A673 (cell line): ENCODE measurements around the gene ST8SIA5.

Source experiments
- EZH2 ChIP-seq: fragments of 200-600 bp; sonication (generic); IDR thresholded peaks from 2 replicates; pipeline ENCODE4 v1.6.1; 2017; ENCODE audit warnings: borderline replicate concordance, low read depth, mild to moderate bottlenecking, mixed read lengths, antibody characterized with exemption, low read length; ENCODE audit not compliant: poor library complexity, severe bottlenecking
- TF ChIP-seq, protein P1 (sequence below): fragments of 300-800, 200-600 bp; sonication (generic); conservative IDR thresholded peaks from 2 replicates; pipeline ENCODE4 v1.5.1; 2017; ENCODE audit warnings: low read depth, mild to moderate bottlenecking, antibody characterized with exemption, low read length, moderate library complexity, mixed read lengths

DNA sequence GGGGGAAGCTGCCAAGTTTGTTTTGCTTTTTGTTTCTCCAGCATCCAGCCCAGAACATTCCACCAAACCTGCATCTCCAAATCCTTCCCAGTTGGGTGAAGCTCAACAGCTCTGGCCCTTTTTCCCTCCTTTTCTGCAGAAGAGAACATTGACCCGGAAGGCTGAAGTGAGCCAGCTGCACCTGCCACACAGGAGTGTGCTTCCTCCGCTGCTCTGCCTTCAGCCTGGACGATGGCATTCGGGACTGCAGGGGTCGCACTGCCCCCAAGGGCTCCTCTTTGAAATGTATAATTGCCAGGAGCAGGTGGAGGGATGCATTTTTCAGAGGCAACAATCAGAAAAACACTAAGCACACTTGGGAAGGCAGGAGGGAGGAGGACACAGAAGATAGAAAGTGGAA is 41.8 kb downstream of the ST8SIA5 start:
- TF ChIP-seq, protein P1, sequence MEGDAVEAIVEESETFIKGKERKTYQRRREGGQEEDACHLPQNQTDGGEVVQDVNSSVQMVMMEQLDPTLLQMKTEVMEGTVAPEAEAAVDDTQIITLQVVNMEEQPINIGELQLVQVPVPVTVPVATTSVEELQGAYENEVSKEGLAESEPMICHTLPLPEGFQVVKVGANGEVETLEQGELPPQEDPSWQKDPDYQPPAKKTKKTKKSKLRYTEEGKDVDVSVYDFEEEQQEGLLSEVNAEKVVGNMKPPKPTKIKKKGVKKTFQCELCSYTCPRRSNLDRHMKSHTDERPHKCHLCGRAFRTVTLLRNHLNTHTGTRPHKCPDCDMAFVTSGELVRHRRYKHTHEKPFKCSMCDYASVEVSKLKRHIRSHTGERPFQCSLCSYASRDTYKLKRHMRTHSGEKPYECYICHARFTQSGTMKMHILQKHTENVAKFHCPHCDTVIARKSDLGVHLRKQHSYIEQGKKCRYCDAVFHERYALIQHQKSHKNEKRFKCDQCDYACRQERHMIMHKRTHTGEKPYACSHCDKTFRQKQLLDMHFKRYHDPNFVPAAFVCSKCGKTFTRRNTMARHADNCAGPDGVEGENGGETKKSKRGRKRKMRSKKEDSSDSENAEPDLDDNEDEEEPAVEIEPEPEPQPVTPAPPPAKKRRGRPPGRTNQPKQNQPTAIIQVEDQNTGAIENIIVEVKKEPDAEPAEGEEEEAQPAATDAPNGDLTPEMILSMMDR = no peak
- TF ChIP-seq EZH2 = no peak
